Stimulated activated CD8-positive, alpha-beta memory T cell treated with anti-CD3 and anti-CD28 coated beads, Interleukin-12 subunit alpha, Interleukin-12 subunit beta, amount 100 ng/mL, for 1 hour (primary cell): ENCODE measurements around the gene HHIPL1.

ENCODE experiments used
- DNase-seq: peaks from one replicate; pipeline ENCODE4 v3.0.0-alpha.2; 2020; ENCODE audit warnings: low read depth

HHIPL1 gene

DNA sequence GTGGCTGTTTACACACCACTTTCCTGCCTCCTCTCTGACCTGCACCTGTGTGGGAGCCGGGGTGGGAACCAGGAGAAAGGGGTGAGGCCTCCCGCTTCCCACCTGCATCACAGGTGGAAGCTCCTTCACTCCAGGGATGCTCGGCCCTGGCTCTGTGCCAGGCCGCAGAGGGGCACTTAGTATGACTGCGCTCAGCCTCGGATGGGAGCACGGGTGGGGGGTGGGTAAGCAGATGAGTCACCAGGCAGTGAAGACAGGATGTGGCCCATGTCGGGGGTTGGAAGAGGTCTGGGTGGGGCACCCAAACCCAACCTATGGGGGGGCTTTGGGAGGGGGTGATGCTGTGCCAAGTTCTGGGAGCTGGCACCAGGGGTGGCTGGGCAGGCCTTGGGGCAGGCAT is 31.7 kb downstream of the HHIPL1 start:
- DNase-seq = no peak

DNA sequence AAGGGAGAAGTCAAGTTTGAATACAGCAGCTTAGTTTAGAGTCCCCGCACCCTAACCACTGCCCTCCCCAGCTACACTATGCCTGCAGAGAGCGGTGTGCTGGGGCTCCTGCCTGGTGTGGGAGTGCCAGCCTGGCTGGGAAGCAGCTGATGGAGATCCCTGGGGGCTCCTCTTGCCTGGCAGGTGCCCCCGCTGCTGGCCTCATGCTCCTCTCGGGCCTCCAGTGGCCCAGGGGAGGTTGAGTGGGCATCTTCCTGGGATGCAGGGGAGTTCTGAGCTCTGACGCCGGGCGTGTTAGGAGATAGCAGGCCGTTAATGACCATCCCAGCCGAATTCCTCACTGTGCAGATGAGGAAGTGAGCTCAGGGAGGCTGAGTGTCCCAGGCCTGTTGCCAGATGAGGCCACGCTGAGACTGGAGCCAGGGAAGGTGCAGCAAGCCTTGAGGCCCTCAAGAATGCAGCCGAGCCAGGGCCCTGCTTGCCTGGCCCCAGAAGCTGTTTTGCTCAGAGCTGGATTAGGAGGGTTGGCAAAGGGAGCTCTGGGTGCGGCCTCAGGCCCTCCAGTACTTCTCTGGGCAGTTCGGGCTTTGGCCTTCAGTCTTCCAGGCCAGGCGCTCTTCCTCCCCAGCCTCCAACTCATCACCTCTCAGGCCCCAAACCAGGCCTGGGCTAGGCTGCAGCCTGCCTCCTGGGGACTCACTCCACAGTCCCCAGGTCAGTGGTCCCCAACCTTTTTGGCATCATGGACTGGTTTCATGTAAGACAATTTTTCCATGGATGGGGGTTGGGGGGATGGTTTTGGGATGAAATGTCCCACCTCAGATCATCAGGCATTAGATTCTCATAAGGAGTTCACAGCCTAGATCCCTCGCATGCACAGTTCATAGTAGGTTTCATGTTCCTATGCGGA is 32.6 kb downstream of the HHIPL1 start:
- DNase-seq = no peak

DNA sequence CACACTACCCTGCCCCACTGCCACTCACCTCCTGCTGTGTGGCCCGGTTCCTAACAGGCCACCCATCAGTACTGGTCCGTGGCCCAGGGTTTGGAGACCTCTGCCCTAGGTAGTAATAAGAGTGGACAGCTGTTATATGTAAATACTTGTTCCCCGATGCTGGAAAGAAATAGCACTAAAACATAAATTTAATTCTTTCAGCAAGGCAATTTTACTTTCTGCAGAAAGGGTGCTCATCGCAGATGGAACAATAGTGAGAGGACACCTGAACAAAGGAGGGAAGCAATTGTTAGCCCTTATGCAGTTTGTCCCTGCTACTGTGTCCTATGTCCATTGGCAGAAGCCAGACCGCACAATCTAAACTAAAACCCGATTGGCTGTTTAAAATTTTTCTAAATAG is 33.3 kb downstream of the HHIPL1 start:
- no peak for DNase-seq

DNA sequence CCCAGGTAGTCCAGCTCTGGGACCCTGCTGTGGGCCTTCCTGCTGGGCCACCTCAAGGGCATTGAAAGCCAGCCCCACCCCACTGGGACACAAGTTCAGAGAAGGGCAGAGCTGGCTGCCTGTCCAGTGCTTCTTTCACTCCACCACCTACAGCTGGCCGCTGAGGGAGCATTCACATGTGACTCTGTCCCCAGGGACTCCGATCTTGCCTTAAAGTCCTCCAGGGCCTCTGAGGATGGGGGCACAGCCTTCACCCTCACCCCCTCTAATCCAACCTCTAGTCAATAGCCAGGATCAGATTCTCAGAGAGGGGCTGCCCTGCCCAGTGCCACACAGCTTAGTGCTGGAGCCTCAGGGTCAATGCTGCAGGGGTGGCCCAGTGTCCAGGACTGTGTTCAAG is 34.2 kb downstream of the HHIPL1 start:
- no peak for DNase-seq

DNA sequence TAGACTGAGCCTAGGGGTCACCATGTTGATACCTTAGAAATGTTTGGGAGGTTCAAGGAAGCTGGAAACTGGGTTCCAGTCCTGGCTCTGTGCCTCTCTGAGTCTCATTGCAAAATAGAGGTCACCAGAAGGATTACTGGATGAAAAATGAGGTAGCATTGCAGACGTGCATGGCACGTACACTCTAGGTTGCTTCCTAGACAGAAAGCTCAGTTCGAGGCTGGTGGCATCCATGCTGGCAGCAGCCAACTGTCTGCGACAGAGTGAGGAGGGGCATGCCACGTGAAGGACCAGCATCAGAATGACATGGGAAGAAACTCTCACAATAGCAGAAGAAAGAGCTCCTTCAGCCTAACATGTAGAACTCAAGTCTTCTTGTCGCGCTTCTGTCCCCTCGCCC is 34.6 kb downstream of the HHIPL1 start:
- DNase-seq = no peak

DNA sequence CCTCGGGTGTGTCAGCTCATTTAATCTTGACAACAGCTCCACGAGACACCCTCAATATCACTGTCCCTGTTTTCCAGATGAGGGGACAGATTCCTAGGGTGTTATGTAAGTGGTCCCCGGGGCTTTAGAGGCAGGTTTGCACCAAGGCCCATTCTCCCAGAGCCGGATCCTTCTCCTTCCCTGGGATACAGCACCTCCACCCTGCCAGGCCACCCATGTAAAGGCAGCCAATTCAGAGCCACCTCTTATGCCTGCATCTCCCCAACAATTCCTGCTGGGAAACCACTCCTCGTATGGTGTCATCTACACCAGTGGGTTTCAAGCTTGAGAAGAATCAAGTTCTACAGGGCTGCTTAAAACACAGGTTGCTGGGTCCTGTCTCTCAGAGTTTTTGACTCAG is 35.1 kb downstream of the HHIPL1 start:
- DNase-seq = no peak

DNA sequence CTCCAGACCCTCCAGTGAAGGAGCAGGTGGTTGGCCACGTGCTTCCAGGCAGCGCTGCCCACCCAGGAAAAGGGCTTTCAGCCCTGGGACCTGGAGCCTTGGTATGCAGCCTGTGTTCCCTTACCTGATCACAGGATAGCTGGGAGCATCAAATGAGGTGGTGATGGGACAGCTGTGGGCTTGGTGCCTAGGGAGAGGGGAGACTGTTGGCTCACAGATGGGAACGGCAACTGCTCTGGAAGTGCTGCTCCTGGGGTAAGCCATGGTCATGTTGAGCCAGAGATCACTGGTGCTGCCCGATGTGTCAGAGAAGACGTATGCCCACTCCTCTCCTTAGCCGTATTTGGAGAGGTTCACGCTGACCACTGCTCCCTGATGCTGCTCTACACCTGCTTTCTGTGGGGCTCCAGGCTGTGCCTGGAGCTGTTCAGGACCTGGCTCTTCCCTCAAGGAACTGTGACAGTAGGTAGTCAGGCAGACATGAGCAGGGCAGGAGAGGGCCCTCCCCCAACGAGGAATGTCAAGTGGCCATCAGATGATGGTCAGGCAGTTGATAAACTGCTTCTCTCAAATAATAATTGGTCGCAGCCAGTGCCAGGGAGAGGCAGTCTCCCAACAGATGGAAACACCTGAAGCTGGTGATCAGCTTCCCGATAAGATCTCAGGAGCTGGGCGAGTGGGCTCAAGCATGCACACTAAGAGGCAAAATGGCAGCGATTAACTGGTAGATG is 36.3 kb downstream of the HHIPL1 start:
- no peak for DNase-seq

DNA sequence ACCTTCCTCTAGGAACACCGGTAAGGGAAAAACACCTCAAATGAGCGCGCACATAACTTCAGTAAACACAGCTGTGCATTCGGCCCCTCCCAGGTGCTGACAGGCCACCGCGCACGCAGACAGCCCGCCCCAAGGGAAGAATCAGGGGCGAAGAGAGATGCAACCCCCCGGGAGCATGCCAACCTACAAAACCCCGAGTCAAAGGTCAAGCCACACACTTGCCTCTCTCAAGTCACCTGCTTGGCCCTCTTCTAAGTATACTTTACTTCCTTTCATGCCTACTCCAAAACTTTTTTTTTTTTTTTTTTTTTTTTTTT is 36.9 kb downstream of the HHIPL1 start:
- no peak for DNase-seq

DNA sequence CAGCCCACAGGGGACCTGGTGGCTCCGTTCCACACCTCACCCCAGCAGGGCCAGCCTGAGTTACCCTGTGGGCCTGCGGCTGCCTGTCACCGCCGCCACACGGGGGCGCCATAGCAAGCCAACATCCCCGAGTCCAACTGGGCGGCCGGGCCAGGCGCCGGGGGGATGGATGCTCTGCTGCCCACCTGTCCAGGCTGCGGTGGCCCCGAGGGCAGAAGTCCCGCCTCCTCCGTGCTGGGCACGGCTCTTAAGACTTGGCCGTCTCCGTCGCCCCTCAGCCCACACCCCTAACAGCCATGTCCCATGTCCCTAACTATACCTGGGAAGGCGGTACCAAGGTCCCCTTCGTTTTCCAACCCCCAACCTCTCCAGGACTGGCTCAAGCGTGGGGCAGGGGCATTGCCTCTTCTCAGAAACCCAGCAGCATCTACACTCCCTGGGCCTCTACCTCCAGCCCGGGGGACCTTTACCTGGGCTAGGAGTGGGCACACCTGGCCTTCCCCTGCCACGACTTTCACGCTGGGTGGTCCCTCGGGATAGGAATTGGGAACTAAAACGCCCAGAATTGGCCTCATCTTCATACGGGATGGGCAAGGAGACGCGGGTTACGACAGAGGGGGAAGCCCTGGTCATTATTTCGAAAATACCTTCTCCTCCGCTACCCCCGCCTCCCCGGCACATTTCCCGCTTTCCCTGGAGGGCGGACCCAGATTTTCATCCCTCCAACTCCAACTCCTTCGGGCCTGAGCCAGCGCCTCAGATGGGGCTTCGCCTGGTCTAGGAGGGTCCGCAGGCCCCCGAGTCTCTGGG is 38.1 kb downstream of the HHIPL1 start:
- peak; percentile 67 for DNase-seq

DNA sequence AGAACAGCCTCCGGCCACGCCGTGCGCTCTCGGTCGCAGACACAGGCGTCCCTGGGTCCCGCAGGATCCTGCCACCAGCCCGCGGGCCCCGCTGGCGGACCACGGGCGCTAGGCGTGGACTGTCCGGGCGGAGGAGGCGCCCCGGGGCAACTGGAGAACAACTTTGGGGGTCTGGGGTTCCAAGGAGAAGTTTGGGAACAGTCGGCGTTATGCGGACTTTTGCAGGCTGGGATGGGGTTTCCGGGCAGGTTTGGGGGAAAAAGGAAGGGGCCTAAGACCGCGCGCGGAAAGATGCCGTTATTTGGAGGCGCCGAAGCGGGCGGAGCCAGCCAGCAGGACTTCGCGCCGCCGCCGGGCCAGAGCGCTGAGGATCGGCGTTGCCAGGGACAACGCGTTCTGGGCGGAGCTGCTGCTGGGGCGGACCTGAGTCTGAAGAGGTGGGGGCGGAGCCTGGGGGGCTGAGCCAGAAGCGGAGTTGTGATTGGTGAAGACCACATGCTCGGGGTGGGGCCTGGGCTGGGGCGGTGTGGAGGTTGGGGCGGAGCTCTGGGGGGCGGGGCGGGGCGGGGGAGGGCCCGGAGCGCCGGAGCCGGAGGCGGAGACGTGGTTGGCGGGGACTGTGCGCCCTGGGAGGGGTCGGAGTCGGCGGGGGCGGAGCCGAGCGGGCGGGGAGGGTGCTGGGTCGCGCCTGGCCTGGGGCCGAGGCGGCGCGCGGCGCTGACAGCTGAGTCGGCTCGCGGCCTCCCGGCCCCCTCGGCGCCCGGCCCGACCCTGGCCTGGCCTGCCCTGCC is 38.9 kb downstream of the HHIPL1 start, which contains the start of gene CYP46A1:
Gene CYP46A1 (plus strand): TSS at position 680 of the 791 bp plus-strand sequence. CDS start 120 bp downstream, outside the sequence.
- peak; percentile 99 for DNase-seq

DNA sequence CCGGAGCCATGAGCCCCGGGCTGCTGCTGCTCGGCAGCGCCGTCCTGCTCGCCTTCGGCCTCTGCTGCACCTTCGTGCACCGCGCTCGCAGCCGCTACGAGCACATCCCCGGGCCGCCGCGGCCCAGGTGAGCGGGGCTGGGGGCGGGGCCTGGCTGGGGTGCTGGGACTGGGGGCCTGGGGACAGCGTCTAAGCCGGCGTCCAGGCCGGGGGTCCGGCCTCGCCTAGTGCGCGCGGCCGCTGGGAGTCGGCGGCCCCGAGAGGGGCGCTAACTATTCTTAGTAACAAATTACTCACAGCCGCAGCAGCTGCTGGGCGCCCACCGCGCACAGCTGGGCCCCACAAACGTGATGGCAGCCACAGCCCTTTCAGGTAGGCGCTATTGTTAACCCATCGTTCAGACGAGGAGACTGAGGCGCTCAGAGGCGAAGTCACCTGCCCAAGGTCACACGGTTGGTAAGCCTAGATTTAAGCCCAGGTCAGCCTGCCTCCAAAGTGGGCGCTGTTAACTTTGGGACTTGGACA is 39.5 kb downstream of the HHIPL1 start:
- DNase-seq = no peak

DNA sequence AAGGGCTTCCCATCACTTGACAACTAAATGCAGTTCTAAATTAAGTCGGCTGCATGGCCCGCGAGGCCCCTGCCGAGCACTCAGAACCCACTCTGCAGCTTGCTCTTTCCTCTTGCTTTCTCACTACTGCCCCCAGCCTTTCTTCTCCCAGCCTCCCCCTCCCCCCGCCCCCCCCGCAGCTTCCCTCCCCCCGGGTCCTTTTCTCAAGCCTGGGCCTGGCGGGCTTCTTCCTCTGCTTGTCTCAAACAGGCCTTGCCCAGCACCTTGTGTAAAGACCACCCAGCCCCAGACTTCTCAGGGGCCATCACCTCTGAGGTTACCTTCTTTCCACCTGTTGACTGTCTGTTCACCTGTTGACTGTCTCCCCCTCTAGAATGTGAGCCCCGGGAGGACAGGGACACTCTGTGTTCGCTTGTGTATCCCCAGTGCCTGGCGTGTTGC is 40.2 kb downstream of the HHIPL1 start:
- no peak for DNase-seq

DNA sequence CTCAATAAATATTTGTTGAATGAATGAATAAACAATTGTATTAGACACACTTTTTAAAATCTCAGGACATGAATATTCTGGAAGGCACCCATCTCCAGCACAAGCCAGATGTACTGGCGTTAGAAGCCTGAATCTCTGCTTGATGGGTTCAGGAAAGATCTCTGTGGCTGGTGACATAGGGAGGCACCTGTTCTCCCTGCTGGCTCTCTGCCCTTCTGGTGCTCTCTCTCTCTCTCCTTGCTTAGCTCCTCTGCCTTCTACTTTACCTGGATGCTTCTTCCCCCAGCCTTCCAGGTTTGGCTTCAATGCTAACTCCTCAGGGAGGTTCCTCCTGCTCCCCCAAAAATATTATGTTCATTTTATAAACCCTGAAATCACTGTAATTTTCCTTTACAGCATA is 40.7 kb downstream of the HHIPL1 start:
- DNase-seq = no peak

DNA sequence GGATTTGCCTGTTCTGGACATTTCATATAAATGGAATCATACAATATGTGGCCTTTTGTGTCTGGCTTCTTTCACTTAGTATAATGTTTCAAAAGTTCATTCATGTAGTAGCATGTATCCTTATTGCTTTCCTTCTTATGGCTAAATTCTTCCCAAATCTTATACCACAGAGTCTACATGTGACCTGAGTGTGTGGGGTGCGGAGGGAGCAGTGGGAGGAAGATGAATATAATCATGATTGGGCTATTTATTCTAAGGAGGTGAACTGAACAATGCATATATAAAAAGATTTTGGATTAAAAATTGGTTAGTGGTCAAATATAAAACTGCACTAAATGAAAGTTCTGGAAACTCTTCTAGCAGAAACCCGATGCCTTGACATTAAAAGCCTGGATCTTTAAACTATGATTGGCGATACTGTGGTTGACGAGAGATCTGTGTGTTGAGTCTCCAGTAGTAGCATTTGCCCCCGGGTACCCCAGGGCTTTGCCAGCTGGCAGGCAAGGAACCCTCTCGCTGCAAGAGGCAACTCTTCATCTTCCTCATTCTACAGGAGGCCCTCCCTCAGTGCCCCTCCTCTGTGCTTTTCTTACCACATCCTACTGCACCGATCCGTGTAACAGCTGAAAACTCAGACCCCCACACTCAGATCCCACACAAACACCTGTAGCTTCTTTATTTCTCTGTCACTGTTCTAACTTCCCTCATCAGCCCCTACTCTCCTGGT is 41.8 kb downstream of the HHIPL1 start:
- DNase-seq = no peak

DNA sequence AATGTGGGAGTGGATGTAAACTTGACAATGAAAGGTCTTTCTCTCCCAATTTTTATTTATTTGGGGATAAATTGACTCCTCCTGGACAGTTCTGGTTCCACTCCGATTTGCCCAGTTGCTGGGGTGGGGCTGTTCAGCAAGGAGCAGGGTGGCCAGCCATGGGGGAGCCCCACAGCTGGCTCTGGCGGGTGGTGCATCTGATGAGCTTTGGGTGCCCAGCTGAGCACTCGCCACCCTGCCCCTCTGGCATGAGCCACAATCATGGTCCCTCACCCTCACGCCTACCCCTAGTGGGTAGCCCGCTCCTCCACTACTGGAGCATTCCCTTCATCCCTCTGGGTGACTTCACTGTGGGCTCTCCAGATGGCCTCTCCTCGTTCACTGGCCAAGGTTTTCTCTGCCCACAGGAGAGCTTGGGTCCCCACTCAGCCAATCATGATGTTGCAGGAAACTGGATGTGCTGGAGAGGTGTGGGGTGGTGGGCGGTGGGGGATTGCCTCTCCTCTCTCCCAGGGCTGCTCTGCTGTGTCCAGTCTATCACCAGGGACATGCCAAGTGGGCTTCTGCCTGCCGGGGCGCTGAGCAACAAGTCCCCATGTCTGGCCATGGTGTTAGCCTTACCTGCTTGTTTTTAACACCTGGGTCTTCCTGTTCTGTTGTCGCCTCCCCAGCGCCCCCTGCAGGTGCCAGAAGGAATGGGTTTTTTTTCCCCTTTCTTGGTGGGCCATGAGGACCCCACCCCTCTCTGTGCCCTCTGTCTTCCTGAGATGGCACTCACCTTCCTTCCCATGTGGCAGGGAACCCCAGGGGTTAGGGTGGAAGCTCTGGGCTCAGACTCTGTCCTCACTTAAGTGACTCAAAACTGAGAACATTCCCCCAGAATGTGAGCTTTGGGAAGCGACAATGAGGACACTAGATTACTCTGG is 42.6 kb downstream of the HHIPL1 start:
- DNase-seq = no peak

DNA sequence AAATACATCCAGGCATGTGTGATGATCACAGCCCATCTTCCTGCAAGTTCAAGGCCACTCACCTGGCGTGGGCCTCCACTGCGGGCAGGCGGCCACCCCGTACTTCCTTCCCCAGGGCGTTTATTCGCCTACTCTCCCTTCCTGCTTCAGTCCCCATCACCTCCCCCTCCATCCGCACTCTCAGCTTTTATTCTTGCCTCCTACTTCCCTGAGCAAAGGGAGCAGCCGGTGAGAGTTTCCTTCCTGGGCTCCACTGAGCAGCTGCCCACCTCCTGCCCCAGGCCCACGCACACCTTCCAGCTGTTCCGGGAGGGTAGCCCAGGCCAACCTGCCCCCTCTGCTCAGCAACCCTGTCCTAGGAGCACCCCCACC is 43.3 kb downstream of the HHIPL1 start:
- DNase-seq = no peak

DNA sequence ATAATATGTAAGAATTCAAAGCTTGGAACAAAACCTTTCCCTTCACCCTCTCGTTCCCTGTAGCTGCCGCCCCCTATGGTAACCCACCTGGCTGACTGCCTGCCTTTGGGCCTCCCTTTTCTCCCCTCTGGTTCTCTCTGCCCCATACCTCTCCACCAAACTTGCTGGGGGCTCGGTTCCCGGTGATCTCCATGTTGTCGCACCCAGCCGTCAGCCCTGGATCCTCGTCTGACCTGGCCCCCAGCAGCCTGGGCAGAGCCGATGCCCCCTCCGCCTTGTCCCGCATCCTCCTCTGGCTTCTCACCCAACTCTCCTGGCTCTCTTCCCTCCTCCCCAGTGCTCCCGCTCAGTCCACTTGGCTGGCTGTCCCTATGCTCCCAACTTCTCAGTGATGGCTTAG is 43.7 kb downstream of the HHIPL1 start:
- no peak for DNase-seq

DNA sequence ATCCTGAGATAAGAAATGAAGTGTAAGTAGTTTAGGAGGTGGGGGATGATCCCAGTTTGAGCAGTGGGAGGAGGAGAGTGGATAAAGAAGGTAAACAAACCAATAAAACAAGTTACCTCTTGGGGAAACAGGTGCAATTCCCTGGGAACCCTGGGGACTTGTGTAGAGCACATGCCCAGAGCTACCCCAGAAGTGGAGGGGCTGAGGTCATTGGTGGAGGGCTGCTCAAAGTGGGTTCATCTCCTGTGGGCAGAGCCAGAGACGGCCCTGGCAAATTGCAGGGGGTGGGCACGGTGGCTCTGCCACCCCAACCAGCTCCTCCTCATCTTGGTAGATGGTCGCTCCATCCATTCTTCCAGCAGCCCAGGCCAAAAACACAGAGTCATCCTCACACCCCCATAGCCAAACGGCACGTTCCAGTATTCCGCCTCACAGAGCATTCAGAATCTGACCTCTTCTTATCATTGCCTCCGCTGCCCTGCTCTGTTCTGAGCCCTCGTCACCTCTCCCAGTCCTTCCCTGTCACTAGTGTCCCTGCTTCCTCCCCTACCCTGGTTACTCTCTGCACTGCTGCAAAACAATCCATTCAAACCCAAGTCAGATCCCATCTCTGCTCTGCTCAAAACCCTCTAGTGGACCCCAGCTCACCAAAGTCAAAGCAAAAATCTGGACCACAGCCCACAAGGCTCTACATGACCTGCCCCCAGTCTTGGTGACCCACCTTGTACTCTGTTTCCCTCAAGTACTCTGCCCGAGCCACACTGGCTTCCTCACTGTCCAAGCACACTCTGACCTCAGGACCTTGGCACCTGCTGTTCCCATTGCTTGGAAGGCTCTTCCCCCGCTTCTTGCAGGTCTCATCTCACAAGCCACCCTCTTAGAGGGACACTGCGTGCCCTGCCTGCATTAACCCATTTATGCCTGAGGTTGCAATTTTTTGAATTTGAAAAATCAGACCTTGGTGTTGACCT is 44.6 kb downstream of the HHIPL1 start:
- DNase-seq = no peak

DNA sequence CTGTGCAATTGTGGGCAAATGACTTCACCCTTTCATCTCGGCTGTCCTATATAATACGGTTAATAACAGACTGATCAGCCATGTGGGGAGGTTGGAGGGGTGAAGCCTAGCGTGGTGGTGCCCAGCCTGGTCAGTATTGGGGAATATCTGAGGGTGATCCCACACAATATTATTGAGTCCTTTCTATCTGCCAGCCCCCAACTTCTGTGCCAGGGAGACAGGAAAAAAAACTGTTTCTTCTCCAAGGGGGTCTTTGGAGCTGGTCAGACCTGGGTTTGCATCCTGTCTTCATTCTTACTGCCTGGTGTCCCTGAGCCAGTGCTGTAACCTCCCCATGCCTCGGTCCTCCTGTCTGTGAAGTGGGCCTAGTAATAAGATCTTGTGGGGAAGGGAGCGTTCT is 45.7 kb downstream of the HHIPL1 start:
- no peak for DNase-seq
